ENCODE measurements around the gene PKM. TPM values are rescaled to one million over a fixed set of nuclear protein-coding genes. Genes with fewer than 3 reads are reported as not detected.

The PKM gene
- total RNA-seq, 1 donor from 2014 or later: 2,347 TPM

GRCh38 chr15:72249142-72249810 is 18.3 kb upstream of the PKM start:
- intact Hi-C loops (cut with micrococcal nuclease): no loop called here
- Mint-ChIP-seq H3K27me3 (ENCODE audit: low read depth) (no peaks in the 10 kb centered on the region), H3K9me3 (no peaks in the 10 kb centered on the region), H3K36me3 (ENCODE audit: low read depth) (peaks cover 62% of the 10 kb centered on the region), H3K4me3 (ENCODE audit: low read depth) (no peak overlapping the region), H3K27ac (no peak overlapping the region), H3K4me1 (ENCODE audit: low read depth) (peaks cover 15% of the 10 kb centered on the region)
- DNase-seq (ENCODE audit: low spot score): no peak

DNA sequence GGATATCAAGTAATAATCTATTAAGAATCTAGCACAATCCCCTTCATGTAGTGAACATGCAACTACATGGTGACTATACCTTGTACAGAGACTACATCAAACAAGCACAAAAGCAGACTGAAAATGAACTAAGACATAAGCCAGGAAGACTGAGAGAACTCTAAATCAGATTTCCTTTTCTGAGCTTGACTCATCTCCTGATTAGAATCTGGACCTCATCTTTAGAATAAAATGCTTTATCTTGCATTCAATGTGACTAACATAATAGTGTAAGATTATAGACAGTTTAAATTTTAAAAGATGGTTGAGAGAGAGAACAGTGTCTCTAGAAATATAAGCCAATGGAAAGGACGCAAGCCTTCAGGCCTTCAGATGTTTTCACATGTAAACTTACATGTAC is 17.5 kb upstream of the PKM start:
- intact Hi-C loops (cut with micrococcal nuclease): no loop called here
- Mint-ChIP-seq H3K36me3 (ENCODE audit: low read depth) (peaks cover 63% of the 10 kb centered on the region), H3K9me3 (no peaks in the 10 kb centered on the region), H3K4me1 (ENCODE audit: low read depth) (peaks cover 15% of the 10 kb centered on the region), H3K27me3 (ENCODE audit: low read depth) (no peaks in the 10 kb centered on the region), H3K27ac (peak overlapping the region; percentile 15), H3K4me3 (ENCODE audit: low read depth) (no peak overlapping the region)
- no peak for DNase-seq (ENCODE audit: low spot score)

- intact Hi-C loops (cut with micrococcal nuclease): no loop called here
Observed at GRCh38 chr15:72242775-72243370, 11.9 kb upstream of the PKM start.

DNA sequence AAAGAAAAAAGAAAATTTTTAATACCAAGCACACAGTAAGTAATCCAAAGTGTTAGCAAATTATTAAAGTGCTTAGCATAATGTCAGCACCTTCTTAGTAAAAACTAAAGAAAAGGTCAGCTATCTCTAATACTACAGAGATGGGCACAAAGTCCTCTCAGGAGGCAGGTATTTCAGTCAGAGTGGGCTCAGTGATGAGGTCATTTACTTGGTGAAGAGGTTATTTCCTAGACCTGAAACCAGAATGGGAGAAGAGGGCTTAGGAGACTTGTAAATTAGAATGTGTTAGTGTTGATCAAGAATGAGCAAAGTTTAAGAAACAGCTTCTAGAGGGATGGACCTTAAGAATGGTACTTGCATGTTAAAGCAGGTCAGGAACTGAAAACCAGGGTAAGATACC is 8.7 kb upstream of the PKM start:
- Mint-ChIP-seq H3K4me3 (ENCODE audit: low read depth) (no peak overlapping the region), H3K27ac (no peak overlapping the region), H3K9me3 (no peaks in the 10 kb centered on the region), H3K4me1 (ENCODE audit: low read depth) (peaks cover 30% of the 10 kb centered on the region), H3K27me3 (ENCODE audit: low read depth) (no peaks in the 10 kb centered on the region), H3K36me3 (ENCODE audit: low read depth) (peaks cover 44% of the 10 kb centered on the region)
- intact Hi-C loops (cut with micrococcal nuclease): no loop called here
- no peak for DNase-seq (ENCODE audit: low spot score)

More at GRCh38 chr15:72242775-72243370, 11.9 kb upstream of the PKM start:
- Mint-ChIP-seq H3K4me1 (ENCODE audit: low read depth) (peaks cover 12% of the 10 kb centered on the region), H3K36me3 (ENCODE audit: low read depth) (peaks cover 54% of the 10 kb centered on the region), H3K27me3 (ENCODE audit: low read depth) (no peaks in the 10 kb centered on the region), H3K4me3 (ENCODE audit: low read depth) (no peak overlapping the region), H3K27ac (no peak overlapping the region), H3K9me3 (no peaks in the 10 kb centered on the region)
- DNase-seq (ENCODE audit: low spot score): no peak

- no peaks in the 10 kb centered on the region for H3K9me3 Mint-ChIP-seq
- peaks cover 33% of the 10 kb centered on the region for H3K36me3 Mint-ChIP-seq (ENCODE audit: low read depth)
- H3K4me1 Mint-ChIP-seq (ENCODE audit: low read depth): peaks cover 32% of the 10 kb centered on the region
- intact Hi-C loops (cut with micrococcal nuclease): no loop called here
- no peak for DNase-seq (ENCODE audit: low spot score)
- no peak overlapping the region for H3K27ac Mint-ChIP-seq
- no peak overlapping the region for H3K4me3 Mint-ChIP-seq (ENCODE audit: low read depth)
- H3K27me3 Mint-ChIP-seq (ENCODE audit: low read depth): no peaks in the 10 kb centered on the region
Observed at GRCh38 chr15:72238586-72238985, 7.6 kb upstream of the PKM start.

DNA sequence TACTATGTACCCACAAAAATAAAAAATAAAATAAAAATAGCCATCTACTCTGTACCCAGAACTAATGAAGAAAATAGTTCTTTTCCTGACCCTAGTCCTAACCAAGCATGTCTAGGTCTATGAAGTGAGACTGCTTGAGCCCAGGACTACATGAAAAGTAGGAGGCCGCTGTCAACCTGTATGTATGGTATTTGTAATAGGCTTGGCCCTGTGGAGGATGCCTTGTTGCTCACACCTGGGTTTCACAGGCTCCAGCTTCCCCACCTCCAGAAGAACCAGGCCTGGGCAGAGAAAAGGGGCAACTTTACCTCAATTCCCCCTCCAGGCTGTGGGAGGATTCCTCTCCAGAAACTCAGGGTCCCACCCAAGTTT is 6.8 kb upstream of the PKM start:
- no peak for DNase-seq (ENCODE audit: low spot score)
- H3K9me3 Mint-ChIP-seq: no peaks in the 10 kb centered on the region
- H3K4me1 Mint-ChIP-seq (ENCODE audit: low read depth): peaks cover 34% of the 10 kb centered on the region
- peaks cover 28% of the 10 kb centered on the region for H3K36me3 Mint-ChIP-seq (ENCODE audit: low read depth)
- H3K27me3 Mint-ChIP-seq (ENCODE audit: low read depth): no peaks in the 10 kb centered on the region
- no peak overlapping the region for H3K4me3 Mint-ChIP-seq (ENCODE audit: low read depth)
- H3K27ac Mint-ChIP-seq: peak overlapping the region; percentile 80
- intact Hi-C loops (cut with micrococcal nuclease): loop anchor here (1.0 kb wide), 1 partner anchor 10 kb away; no protein-coding TSS in a partner anchor

- Mint-ChIP-seq H3K9me3 (no peaks in the 10 kb centered on the region), H3K27ac (peak overlapping the region; percentile 80), H3K36me3 (ENCODE audit: low read depth) (peaks cover 22% of the 10 kb centered on the region), H3K4me3 (ENCODE audit: low read depth) (peak overlapping the region; percentile 76), H3K27me3 (ENCODE audit: low read depth) (no peaks in the 10 kb centered on the region), H3K4me1 (ENCODE audit: low read depth) (peaks cover 40% of the 10 kb centered on the region)
- intact Hi-C loops (cut with micrococcal nuclease): loop anchor here (1.0 kb wide), 1 partner anchor 9 kb away; no protein-coding TSS in a partner anchor
- peak; percentile 76 for DNase-seq (ENCODE audit: low spot score)
Observed at GRCh38 chr15:72237029-72237852, 6.3 kb upstream of the PKM start.

- Mint-ChIP-seq H3K9me3 (no peaks in the 10 kb centered on the region), H3K4me1 (ENCODE audit: low read depth) (peaks cover 48% of the 10 kb centered on the region), H3K36me3 (ENCODE audit: low read depth) (peaks cover 15% of the 10 kb centered on the region), H3K27ac (peak overlapping the region; percentile 80), H3K27me3 (ENCODE audit: low read depth) (no peaks in the 10 kb centered on the region), H3K4me3 (ENCODE audit: low read depth) (no peak overlapping the region)
- intact Hi-C loops (cut with micrococcal nuclease): loop anchor here (1.0 kb wide), 1 partner anchor 8 kb away; no protein-coding TSS in a partner anchor
- no peak for DNase-seq (ENCODE audit: low spot score)
Observed at GRCh38 chr15:72236381-72237003, 5.5 kb upstream of the PKM start.

- peaks cover 48% of the 10 kb centered on the region for H3K4me1 Mint-ChIP-seq (ENCODE audit: low read depth)
- intact Hi-C loops (cut with micrococcal nuclease): no loop called here
- no peaks in the 10 kb centered on the region for H3K27me3 Mint-ChIP-seq (ENCODE audit: low read depth)
- no peak overlapping the region for H3K4me3 Mint-ChIP-seq (ENCODE audit: low read depth)
- no peak overlapping the region for H3K27ac Mint-ChIP-seq
- no peak for DNase-seq (ENCODE audit: low spot score)
- peaks cover 10% of the 10 kb centered on the region for H3K36me3 Mint-ChIP-seq (ENCODE audit: low read depth)
- H3K9me3 Mint-ChIP-seq: no peaks in the 10 kb centered on the region
Observed at GRCh38 chr15:72235298-72235697, 4.3 kb upstream of the PKM start.

DNA sequence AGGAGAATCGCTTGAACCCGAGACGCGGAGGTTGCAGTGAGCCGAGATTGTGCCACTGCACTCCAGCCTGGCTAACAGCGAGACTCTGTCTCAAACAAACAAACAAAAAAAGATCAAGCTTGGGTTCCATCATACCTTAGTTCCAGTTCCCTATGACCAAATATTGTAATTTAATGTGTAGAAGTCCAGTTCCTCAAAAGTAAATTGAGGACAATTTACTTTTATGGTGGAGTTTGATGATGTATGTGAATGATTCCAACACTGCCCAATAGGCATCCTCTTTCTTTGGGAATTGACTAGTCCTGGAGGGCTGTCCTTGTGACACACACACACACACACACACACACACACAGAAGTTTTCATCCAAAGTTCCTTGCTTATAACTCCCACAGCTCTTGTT is 2.8 kb upstream of the PKM start:
- Mint-ChIP-seq H3K27ac (no peak overlapping the region), H3K27me3 (ENCODE audit: low read depth) (no peaks in the 10 kb centered on the region), H3K4me3 (ENCODE audit: low read depth) (no peak overlapping the region), H3K36me3 (ENCODE audit: low read depth) (peaks cover 16% of the 10 kb centered on the region), H3K4me1 (ENCODE audit: low read depth) (peaks cover 42% of the 10 kb centered on the region), H3K9me3 (no peaks in the 10 kb centered on the region)
- intact Hi-C loops (cut with micrococcal nuclease): no loop called here
- no peak for DNase-seq (ENCODE audit: low spot score)

GRCh38 chr15:72231833-72232478 is 966 bp upstream of the PKM start:
- intact Hi-C loops (cut with micrococcal nuclease): loop anchor here (1.0 kb wide), 1 partner anchor 40 kb away; the partner anchor contains the start of gene PARP6

More at GRCh38 chr15:72231833-72232478, 966 bp upstream of the PKM start:
- Mint-ChIP-seq H3K4me3 (ENCODE audit: low read depth) (peak overlapping the region; percentile 99), H3K4me1 (ENCODE audit: low read depth) (peaks cover 30% of the 10 kb centered on the region), H3K27me3 (ENCODE audit: low read depth) (no peaks in the 10 kb centered on the region), H3K27ac (peak overlapping the region; percentile 100), H3K36me3 (ENCODE audit: low read depth) (peaks cover 33% of the 10 kb centered on the region), H3K9me3 (no peaks in the 10 kb centered on the region)
- DNase-seq (ENCODE audit: low spot score): peak; percentile 48

All from activated T-helper 2 cell treated with anti-CD3 and anti-CD28 coated beads, Interferon-gamma antibody, Interleukin-2, Interleukin-4, amounts not matched to agents 10 μg/mL and 5 μg/mL and 100 μg/mL, durations not matched to agents 14 hours and 24 hours and 36 hours (primary cell).